ENCODE results near the gene FLAD1.

FLAD1 gene

GRCh38 chr1:155018617-155019348, 35.6 kb downstream of the FLAD1 start:
- no peak for DNase-seq

GRCh38 chr1:155019377-155020245, 36.5 kb downstream of the FLAD1 start:
- no peak for DNase-seq

GRCh38 chr1:155022136-155022926, 39.2 kb downstream of the FLAD1 start:
- DNase-seq: no peak

- DNase-seq: peak in 1 of 2 experiments; percentile 29
These were observed 39.7 kb downstream of the FLAD1 start for GRCh38 chr1:155022927-155023236.

- no peak for DNase-seq
These were observed 40.5 kb downstream of the FLAD1 start for GRCh38 chr1:155023627-155024026.

GRCh38 chr1:155024315-155024714, 41.2 kb downstream of the FLAD1 start:
- DNase-seq: no peak

- DNase-seq: no peak
These were observed 43.0 kb downstream of the FLAD1 start for GRCh38 chr1:155026154-155026553.

- no peak for DNase-seq
These were observed 43.4 kb downstream of the FLAD1 start for GRCh38 chr1:155026588-155026987.

GRCh38 chr1:155029513-155030242, 46.5 kb downstream of the FLAD1 start:
- no peak for DNase-seq

- DNase-seq: no peak
These were observed 47.2 kb downstream of the FLAD1 start for GRCh38 chr1:155030243-155030795.

- DNase-seq: no peak
These were observed 47.8 kb downstream of the FLAD1 start for GRCh38 chr1:155030899-155031298.

- DNase-seq: no peak
These were observed 49.7 kb downstream of the FLAD1 start for GRCh38 chr1:155032886-155033285.

GRCh38 chr1:155033524-155033923, 50.4 kb downstream of the FLAD1 start, which contains the start of the genes DCST1 and DCST2:
Gene DCST1 (plus strand): TSS chr1:155033824. CDS start chr1:155034037, 213 bp downstream.
Gene DCST2 (minus strand): TSS chr1:155033781. CDS start chr1:155033701, 80 bp downstream.
- DNase-seq: no peak

GRCh38 chr1:155034318-155035208, 51.4 kb downstream of the FLAD1 start:
- no peak for DNase-seq

GRCh38 chr1:155035936-155036335, 52.8 kb downstream of the FLAD1 start:
- DNase-seq: no peak

- DNase-seq: no peak
These were observed 53.9 kb downstream of the FLAD1 start for GRCh38 chr1:155037043-155037442.

GRCh38 chr1:155037851-155038441, 54.8 kb downstream of the FLAD1 start:
- DNase-seq: no peak

GRCh38 chr1:155038602-155039307, 55.6 kb downstream of the FLAD1 start:
- no peak for DNase-seq

- DNase-seq: no peak
These were observed 56.1 kb downstream of the FLAD1 start for GRCh38 chr1:155039308-155039669.
